Left kidney (tissue), 2 donors: ENCODE results near the gene FOSL1. TPM values are rescaled to one million over a fixed set of nuclear protein-coding genes. Genes with fewer than 3 reads are reported as not detected.
A peak's percentile ranks its signal among the peaks of the same experiment; 100 is the strongest.

ENCODE experiments used
- DNase-seq: peaks from one replicate; pipeline ENCODE4 v3.0.0-alpha.2; 2013
- polyA plus RNA-seq: library from polyadenylated mRNA; unstranded; fragments of 120-200 nt; gene quantifications from one replicate; pipeline ENCODE4 v1.2.1, GENCODE V29; 2013; ENCODE audit not compliant: insufficient read length

The FOSL1 gene
- polyA plus RNA-seq, 1 donor = not detected

GRCh38 chr11:65882120-65883057 lies 17.8 kb downstream of the FOSL1 start:
- DNase-seq = no peak

- DNase-seq = no peak
Measured at GRCh38 chr11:65880844-65881421, 19.3 kb downstream of the FOSL1 start.

DNA sequence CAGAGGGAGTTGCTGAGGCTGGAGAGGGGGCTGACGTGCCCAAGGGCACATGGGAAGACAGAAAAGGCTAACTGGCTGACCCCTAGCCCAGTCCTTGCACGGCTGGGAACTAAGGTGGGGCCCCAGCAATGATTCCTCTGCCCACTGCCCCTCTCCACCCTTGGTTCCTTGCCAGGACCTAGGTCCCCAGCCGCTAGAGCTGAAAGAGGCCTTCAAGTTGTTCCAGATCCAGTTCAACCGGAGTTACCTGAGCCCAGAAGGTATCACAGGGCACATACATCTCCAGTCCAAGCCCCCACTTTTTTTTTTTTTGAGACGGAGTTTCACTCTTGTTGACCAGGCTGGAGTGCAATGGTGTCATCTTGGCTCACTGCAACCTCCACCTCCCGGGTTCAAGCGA lies 20.2 kb downstream of the FOSL1 start:
- no peak for DNase-seq

GRCh38 chr11:65879617-65880016 lies 20.6 kb downstream of the FOSL1 start, which contains the start of gene CTSW:
Gene CTSW, plus strand, starts transcription at chr11:65879837. Its CDS starts 18 bp downstream, at chr11:65879855.
- DNase-seq = no peak

DNA sequence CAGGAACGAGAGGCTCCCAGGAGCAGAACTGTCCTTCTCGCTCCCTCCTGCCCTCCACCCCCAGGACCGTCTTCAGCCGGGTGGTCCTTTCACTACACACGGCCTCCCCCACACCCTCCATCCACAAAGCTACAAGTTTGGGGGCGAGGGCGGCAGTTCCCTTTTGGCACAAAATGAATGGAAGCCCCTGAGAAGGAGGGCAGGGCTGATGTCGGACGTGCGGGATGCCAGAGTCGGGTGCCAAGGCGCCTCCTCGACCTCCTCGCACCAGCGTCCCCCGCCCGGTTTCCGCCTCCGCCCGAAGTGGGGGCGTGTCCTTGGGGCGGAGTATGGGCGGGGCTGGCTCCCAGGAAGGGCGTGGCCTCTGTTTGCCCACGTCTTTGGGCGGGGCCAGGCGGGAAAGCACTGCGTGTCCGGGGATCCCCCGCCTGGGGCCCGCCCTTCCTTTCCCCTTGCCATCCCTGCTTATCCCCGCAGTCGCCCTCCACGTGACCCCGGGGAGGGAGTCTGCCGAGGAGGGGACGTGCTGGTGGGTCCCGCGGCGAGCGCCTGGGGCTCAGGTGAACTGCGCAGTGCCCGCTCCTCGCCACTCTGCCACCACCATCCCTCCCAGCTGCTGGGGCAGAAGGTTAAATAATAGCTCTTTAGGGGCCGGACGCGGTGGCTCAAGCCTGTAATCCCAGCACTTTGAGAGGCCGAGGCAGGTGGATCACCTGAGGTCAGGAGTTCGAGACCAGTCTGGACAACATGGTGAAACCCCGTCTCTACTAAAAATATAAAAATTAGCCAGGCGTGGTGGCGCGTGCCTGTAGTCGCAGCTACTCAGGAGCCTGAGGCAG lies 26.7 kb downstream of the FOSL1 start:
- DNase-seq = peak; percentile 91

DNA sequence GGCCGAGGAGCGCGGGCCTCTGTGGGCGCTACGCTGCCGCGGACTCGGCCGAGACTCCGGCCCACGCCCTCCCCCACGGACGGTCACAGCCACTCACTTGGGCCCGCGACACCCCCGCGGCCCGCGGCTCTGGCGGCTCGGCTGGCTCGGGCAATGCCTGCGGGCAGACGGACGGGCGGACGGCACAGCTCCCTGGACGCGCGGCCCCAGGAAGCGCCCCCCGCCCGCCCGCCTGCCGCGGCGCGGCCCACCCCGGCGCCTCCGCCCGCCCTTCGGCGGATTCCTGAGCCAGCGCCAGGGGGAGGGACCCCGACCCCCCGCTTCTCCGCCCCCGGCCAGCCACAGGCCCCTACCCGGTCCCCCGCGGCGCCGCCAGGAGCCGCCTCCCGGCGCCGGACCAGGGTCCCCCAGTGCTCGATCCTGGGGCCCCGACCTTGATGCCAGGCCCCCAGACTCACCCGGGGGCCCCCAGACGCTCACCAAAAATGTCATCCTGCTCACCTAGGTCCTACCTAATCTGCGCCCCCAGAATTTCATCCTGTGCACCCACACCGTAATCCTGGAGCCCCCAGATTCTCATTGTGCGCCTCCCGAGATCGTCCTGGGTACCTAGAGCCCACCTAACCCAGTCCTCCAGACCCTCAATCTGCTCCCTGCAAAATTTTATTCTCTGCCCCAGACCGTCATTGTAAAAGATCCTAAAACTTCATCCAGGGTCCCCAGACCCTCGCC lies 27.4 kb downstream of the FOSL1 start, which contains the start of gene EFEMP2:
Gene EFEMP2, minus strand, starts transcription at position 215 of the 732 bp plus-strand sequence. CDS start 446 bp downstream, outside the sequence.
- no peak for DNase-seq

GRCh38 chr11:65871811-65872548 lies 28.2 kb downstream of the FOSL1 start:
- DNase-seq = no peak

- DNase-seq = no peak
Measured at GRCh38 chr11:65870706-65871681, 29.2 kb downstream of the FOSL1 start.

DNA sequence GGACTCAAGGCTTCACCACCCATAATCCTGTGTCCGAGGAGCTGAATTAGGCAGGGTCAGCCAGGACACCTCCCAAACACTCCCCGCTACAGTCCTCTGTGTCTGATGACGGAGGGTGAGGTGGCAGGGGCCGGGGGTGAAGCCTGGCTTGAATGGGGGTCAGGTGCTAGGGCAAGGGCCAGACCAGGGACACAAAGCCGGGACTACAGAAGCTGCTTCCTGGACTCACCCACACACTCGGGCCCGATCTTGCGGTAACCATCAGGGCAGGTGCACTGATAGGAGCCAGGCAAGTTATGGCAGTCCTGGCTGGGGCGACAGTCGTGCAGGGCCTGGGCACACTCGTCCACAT lies 29.9 kb downstream of the FOSL1 start:
- no peak for DNase-seq

- no peak for DNase-seq
Measured at GRCh38 chr11:65869643-65870306, 30.4 kb downstream of the FOSL1 start.

DNA sequence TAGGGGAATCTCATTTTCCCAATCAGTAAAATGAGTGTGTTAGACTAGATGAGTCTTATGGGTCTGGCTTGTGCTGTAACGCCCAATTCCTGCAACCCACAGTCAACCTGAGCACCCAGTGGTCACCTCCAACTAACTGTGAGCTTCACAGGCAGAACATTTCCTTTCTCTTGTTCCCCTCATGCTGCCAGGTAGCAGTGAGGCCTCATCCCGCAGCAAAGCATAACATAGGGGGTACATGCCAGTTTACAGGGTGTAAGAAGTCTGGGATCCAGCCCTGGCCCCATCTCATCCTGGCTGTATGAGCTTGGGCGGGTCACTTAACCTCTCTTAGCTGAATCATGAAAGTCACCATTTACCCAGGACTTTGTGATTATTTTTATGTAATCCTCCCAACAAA lies 31.3 kb downstream of the FOSL1 start:
- no peak for DNase-seq

DNA sequence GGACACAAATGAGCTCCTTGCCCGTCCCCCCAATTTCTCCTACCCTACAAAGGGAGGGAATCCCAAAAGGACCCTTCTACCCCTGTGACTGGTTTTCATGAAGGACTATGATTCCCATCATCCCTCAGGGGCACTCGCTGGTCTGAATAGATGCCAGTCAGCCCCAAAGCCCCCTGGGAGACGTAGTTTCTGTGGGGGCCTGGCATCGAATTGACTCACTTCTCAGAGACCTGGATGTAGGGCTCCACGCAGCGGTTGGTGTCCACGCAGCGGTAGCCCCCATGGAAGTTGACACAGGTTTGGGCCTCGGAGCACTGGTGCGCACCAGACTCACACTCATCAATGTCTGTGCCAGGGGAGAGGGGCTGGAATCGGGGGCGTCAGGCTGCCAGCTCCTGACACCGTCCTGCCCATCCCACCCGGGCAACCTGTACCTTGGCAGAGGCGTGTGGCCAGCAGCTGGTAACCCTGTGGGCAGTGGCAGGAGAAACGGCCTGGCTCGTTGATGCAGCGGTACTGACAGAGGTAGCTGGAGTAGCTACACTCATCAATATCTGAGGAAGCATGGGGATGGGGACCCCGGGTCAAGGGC lies 32.0 kb downstream of the FOSL1 start:
- DNase-seq = no peak

- no peak for DNase-seq
Measured at GRCh38 chr11:65867284-65868071, 32.7 kb downstream of the FOSL1 start.

DNA sequence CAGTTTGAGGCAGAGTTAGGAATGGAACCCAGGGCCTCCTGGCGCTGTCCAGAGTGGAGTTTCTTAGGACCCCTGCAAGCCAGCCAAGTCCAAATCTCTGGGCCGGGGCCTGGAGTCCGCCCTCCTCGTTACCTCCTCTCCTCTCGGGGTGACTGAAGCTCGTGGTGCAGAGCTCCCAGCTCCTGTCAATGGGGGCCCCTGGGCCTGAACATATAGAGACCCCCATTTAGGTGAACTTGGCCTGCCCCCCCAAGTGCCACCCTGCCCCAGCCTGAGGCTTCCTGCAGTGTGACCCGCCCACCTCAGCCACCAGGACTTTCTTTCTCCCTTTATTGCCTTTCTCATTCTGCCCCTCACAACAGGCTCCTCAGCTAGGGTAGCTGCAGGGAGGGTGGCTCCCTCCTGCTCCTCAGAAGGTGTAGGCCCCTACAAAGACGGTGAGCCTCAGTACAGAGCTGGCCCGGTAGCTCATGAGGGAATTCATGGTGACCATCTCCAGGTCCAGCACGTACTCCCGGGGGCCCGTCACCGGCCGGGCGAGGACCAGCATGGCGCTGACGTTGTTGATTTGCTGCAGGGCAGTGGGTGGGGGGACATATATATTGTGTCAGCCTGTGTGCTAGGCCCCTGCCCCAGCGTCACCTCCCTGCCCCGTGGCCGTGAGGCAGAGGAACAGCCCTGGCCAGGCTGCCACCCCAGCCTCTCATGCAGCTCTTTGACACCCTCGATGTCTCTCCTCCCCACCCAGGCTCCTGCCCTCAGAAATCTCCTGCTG lies 33.5 kb downstream of the FOSL1 start:
- no peak for DNase-seq

DNA sequence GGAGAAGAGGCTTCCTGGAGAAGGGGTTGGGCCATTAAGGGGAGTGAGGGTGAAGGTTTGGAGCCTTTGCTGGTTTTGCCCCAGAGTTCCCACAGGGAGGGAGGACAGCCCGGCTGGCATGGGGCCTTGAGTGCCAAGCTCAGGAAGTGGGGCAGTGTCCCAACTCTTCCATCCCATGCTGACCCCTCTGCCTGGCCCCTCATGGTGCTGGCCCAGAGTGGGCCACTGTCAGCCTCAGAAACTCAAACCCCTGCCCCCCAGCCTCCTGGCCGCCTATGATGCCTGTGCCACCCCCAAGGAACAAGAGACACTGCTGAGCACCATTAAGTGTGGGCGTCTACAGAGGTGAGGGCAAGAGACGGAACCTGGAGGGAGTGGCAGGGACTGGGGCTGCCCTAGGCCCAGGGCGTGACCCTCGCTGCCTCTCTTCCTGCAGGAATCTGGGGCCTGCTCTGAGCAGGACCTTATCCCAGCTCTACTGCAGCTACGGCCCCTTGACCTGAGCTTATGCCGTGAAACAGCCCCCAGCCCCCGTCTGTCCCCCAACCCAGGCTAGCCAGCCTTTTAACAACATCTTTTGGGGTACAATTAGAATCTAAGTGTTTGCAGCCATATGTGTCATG lies 34.5 kb downstream of the FOSL1 start:
- DNase-seq = no peak

- DNase-seq = no peak
Measured at GRCh38 chr11:65864706-65865471, 35.3 kb downstream of the FOSL1 start.
